Activated T-cell treated with anti-CD3 and anti-CD28 coated beads, Interleukin-2, amount 50 U/mL, for 48 hours (primary cell): ENCODE results near the gene CFLAR.
"Not testable (repeated sequence)": the region's sequence is repeated elsewhere in the genome, so short reads cannot be mapped to it uniquely, and the experiment has no call there.

Experiments used
- DNase-seq, 2 experiments: peaks; one replicate each; pipeline ENCODE4 v3.0.0-alpha.2; 2020

Gene CFLAR

GRCh38 chr2:201149821-201150165, 33.8 kb downstream of the CFLAR start:
- DNase-seq: not testable (repeated sequence)

GRCh38 chr2:201150454-201151020, 34.6 kb downstream of the CFLAR start:
- no peak for DNase-seq

DNA sequence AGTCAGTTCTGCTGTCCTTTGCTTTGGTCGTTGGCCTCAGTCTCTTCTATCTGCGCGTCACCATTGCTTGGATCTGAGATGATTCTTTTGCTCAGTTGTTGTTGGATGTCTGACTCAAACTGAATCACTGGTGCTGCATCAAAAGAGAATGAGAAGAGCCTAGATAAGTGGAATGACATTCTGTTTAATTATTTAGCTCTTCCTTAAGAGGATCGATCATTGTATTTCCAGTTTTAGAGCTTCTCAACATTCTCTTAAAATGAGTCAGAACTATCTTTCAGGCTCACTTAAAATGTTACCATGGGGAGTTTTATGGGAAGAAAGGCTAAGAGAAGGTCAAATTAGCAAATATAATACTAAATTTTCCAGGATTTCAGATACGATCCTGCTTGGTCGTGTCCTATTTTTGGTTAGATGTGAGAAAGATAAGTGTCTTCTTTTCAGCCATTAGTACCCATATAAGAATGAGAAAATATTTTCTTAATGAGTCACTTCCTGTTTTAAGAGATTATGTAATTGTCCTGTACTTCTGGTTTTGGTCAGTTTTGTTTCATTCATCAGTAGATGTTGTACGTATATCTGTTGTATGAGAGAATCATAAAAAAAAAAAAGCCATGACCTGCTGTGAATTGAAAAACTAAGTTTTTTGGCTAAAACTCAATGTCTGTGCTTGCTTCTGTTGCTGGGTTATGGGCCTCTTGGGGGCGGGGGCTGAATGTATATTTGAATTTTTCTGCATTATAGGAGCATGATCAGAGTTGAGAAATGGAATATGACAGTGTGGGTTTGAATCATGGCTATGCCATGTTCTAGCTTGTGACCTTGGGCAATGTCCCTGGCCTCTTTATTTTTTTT, 35.4 kb downstream of the CFLAR start:
- DNase-seq: no peak

DNA sequence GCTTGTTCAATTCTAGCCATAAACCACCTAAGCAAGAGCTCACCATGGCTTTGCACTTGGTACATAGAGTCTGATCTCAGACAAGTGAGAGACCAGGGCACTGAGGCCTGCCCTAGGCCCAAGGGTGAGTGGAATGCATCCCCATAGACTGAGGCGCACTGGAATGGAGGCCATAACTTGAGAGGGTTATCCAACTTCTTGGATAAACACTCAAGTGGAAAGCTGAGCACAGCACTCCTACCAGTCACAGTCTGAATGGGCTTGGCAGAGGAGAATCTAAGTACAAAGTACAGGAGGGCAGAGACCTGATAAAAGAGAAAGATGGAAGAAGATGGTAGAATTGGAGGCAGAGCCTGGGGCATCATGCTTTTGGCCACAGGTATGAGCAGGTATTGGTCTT, 36.6 kb downstream of the CFLAR start:
- no peak for DNase-seq

GRCh38 chr2:201152999-201153815, 37.2 kb downstream of the CFLAR start:
- DNase-seq: no peak

GRCh38 chr2:201154615-201155399, 38.8 kb downstream of the CFLAR start:
- DNase-seq: no peak

DNA sequence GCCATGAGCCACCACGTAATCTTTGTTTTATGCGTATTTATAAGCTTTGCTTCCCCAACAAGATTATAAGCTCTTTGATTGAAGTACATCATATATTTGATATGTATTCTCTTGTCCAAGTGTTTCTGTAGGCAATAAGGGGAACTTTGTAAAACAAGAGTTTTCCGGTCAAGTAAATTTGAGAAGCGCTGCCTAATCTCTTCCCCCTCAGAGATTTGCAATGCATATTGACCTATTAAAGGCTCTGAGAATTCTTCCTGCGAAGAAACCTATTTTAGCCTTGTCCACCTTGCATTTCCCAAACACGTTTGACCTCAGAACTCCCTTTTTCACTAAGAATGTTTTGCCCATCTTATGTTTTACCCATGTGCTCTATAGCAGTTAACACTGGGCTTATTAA, 40.1 kb downstream of the CFLAR start:
- DNase-seq: no peak

GRCh38 chr2:201156640-201157039, 40.7 kb downstream of the CFLAR start:
- no peak for DNase-seq

DNA sequence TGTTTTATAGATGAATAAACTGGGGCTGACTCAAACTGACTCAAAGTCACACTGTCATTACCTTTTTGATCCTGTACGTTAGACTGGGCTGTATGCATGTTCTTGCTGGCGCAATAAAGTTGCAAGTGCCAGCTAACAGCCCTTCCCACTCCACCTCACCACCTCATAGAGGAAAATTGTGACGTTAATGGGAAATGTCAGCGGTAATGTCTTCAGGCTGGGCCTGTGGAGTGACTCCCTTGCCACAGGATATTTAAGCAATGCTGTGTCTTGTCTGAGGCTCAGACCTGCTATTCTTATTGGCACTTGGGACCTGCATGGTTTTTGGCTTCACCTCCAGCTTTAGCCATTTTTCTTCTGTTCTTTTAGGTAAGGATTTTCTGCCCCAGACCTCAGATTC, 41.7 kb downstream of the CFLAR start:
- DNase-seq: no peak

GRCh38 chr2:201158111-201158929, 42.4 kb downstream of the CFLAR start:
- no peak for DNase-seq

DNA sequence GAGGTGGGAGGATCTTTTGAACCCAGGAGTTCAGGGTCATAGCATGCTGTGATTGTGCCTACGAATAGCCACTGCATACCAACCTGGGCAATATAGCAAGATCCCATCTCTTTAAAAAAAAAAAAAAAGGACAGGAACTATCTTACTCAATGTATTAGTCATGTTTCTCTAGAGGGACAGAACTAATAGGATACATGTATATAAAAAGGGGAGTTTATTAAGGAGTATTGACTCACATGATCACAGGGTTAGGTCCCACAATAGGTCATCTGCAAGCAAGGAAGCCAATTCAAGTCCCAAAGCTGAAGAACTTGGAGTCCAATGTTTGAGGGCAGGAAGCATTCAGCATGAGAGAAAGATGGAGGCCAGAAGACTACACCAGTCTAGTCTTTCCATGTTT, 48.2 kb downstream of the CFLAR start:
- DNase-seq: no peak

DNA sequence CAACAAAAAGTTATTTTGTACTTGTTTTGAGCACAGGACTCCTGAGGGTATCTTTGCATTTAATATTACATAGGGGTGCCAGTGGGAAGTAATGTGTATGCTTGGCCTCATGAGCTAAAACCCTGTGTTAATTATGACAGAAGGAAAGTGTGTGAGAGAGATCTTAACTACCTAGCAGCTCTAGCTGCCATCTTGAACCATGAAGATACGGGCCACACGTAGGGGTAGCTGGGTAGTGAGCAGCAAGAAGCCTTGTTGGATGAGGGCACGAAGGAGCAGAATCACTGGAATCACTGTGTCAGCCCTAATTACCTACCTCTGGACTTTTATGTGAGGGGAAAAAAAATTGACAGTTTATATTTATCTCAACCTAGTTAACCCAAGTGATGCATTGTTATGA, 51.6 kb downstream of the CFLAR start:
- no peak for DNase-seq

- DNase-seq: not testable (repeated sequence)
Measured at GRCh38 chr2:201168496-201168895, 52.5 kb downstream of the CFLAR start.

- no peak for DNase-seq
Measured at GRCh38 chr2:201171259-201171814, 55.4 kb downstream of the CFLAR start.

GRCh38 chr2:201172279-201172678, 56.3 kb downstream of the CFLAR start:
- no peak for DNase-seq

DNA sequence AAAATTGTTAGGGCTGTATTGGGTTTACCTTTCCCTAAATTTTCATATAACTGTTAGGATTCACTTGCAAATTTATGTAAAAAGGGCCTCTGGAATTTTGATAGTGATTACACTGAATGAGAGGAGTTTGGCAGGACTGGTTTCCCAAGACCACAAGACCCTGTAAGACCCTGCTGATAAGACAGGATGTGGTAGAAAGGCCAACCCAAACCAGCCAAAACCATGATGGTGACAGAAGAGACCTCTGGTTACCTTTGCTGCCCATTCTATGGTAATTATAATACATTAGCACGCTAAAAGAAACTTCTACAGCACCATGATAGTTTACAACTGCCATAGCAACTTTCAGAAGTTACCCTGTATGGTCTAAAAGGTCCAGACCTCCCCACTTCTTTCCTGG, 58.7 kb downstream of the CFLAR start:
- DNase-seq: no peak

DNA sequence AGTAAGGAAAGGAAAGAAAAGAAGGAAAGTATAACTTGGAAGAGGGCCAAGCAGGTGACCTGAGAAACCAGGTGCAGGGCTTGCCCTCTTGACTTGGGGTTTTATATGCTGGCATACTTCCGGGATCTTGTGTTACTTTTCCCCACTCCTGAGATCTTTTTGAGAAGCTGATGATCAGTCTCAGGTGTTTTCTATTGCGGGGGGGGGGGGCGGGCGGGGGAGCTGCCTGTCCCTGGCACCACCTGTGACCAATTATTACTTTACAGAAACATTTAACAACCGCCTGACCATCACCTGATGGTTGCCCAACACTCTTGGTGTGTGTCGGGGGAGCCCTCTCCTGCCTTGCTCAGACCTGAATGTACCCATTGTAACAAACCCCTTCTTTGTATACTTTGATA, 60.1 kb downstream of the CFLAR start:
- DNase-seq: no peak

- no peak for DNase-seq
Measured at GRCh38 chr2:201180010-201180409, 64.0 kb downstream of the CFLAR start.

GRCh38 chr2:201182650-201183364, 66.8 kb downstream of the CFLAR start, which contains the start of gene CASP10:
Gene CASP10 (plus strand): TSS chr2:201183141. CDS start chr2:201185778, 2,637 bp downstream.
- no peak for DNase-seq

DNA sequence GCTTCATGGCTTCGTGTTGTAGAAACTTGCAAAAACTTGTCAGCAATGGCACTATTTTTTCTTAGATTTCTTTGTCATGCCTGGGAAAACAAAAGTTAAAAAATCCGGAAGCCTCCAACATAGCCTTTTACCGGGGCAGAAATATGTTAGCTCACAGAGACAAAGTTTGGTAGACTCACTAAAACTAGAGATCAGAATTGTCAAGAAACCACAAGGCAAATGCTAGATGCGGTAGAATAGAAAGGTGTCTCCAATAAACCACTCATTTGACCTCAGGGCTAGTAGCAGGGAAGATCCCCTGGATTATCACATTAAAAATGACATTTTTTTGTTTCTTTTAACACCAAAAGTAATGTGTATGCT, 67.4 kb downstream of the CFLAR start:
- DNase-seq: no peak

DNA sequence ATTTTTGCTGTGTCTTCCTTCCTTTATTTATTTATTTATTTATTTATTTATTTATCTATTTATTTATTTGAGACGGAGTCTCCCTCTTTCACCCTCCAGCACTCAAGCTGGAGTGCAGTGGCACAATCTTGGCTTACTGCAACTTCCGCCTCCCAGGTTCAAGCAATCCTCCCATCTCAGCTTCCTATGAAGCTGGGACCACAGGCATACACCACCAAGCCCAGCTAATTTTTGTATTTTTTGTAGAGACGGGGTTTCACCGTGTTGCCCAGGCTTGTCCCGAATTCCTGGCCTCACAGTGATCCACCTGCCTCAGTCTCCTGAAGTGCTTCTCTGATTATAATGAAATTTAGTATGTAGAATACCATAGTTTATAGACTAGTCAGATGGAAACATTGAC, 67.9 kb downstream of the CFLAR start:
- DNase-seq: peak; percentile 46 to 51
